ENCODE data around the gene PPM1K. TPM values are rescaled to one million over a fixed set of nuclear protein-coding genes. Genes with fewer than 3 reads are reported as not detected.

PPM1K gene
- polyA plus RNA-seq, 6 donors from 2014 or later, result 136 to 193 (median 169) TPM

GRCh38 chr4:88264336-88264735 lies 20.0 kb downstream of the PPM1K start:
- Mint-ChIP-seq H3K4me1 (peaks cover 0 to 9% (median 4%) of the 10 kb centered on the region in 3 donors), H3K27me3 (no peaks in the 10 kb centered on the region), H3K9me3 (peaks cover 0 to 2% (median 0%) of the 10 kb centered on the region in 7 donors), H3K4me3 (no peak overlapping the region), H3K27ac (no peak overlapping the region), H3K36me3 (peaks cover 7 to 31% of the 10 kb centered on the region in 2 donors)
- no peak for ATAC-seq (ENCODE audit: low read depth in 2 of 2)
- DNase-seq, result no peak

DNA sequence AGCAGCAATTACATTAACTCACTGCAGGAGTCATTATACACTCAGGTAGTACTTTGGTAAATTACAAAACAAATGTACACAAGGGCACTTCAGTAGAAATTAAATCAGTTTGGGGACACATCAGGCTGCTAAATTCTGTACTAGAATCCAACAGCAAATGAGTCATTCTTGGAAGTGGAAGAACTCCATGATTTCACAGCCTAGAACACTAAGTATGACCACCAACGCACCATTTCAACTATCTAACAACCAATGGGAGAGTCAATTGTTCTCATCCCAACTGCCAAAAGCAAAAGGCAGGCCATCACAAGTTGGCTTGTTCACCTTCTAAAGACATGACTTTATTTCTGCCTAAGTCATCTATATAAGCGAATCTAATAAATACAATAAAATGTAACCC lies 26.6 kb downstream of the PPM1K start:
- H3K27me3 Mint-ChIP-seq, result no peaks in the 10 kb centered on the region
- peaks cover 7 to 22% of the 10 kb centered on the region in 2 donors for H3K36me3 Mint-ChIP-seq
- no peak overlapping the region for H3K27ac Mint-ChIP-seq
- no peak for DNase-seq
- H3K4me1 Mint-ChIP-seq, result peaks cover 3 to 13% (median 4%) of the 10 kb centered on the region in 3 donors
- no peak for ATAC-seq (ENCODE audit: low read depth in 2 of 2)
- no peak overlapping the region for H3K4me3 Mint-ChIP-seq
- H3K9me3 Mint-ChIP-seq, result no peaks in the 10 kb centered on the region

GRCh38 chr4:88255111-88255510 lies 29.2 kb downstream of the PPM1K start:
- H3K27me3 Mint-ChIP-seq, result no peaks in the 10 kb centered on the region
- no peak for ATAC-seq (ENCODE audit: low read depth in 2 of 2)
- H3K9me3 Mint-ChIP-seq, result no peaks in the 10 kb centered on the region
- no peak for DNase-seq
- peaks cover 0 to 7% of the 10 kb centered on the region in 2 donors for H3K36me3 Mint-ChIP-seq
- no peak overlapping the region for H3K4me3 Mint-ChIP-seq
- peak overlapping the region in 1 of 6 donors; percentile 49 for H3K27ac Mint-ChIP-seq
- H3K4me1 Mint-ChIP-seq, result peaks cover 3 to 17% (median 4%) of the 10 kb centered on the region in 3 donors

DNA sequence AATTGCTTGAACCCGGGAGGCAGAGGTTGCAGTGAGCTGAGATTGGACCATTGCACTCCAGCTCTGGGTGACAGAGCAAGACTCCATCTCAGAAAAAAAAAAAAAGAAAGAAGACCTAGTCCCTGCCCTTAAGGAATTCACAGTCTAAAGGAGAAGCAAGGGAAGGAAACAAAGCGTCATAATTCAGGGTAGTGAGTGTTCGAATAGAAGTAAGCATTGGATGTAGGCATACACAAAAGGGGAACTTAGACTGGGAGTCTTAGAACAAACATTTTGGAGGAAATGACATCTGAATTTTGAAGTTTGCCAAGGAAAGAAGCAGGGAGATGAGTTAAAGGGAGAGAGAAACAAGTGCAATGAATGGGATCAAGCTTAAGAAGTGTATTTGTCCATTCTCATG lies 32.4 kb downstream of the PPM1K start:
- H3K4me3 Mint-ChIP-seq, result no peak overlapping the region
- no peaks in the 10 kb centered on the region for H3K36me3 Mint-ChIP-seq
- H3K27ac Mint-ChIP-seq, result no peak overlapping the region
- peaks cover 0 to 10% (median 4%) of the 10 kb centered on the region in 3 donors for H3K4me1 Mint-ChIP-seq
- H3K27me3 Mint-ChIP-seq, result no peaks in the 10 kb centered on the region
- H3K9me3 Mint-ChIP-seq, result no peaks in the 10 kb centered on the region
- no peak for DNase-seq
- no peak for ATAC-seq (ENCODE audit: low read depth in 2 of 2)

- ATAC-seq (ENCODE audit: low read depth in 2 of 2) (no peak), DNase-seq (no peak)
- Mint-ChIP-seq H3K4me1 (peaks cover 8 to 15% (median 12%) of the 10 kb centered on the region in 3 donors), H3K4me3 (peak overlapping the region in 1 of 8 donors; percentile 37), H3K27ac (peak overlapping the region in 1 of 6 donors; percentile 52), H3K36me3 (no peaks in the 10 kb centered on the region), H3K27me3 (peaks cover 0 to 6% (median 0%) of the 10 kb centered on the region in 3 donors), H3K9me3 (no peaks in the 10 kb centered on the region)
Observed at GRCh38 chr4:88247148-88247547, 37.2 kb downstream of the PPM1K start.

- peaks cover 8 to 12% (median 10%) of the 10 kb centered on the region in 3 donors for H3K4me1 Mint-ChIP-seq
- H3K36me3 Mint-ChIP-seq, result no peaks in the 10 kb centered on the region
- H3K9me3 Mint-ChIP-seq, result no peaks in the 10 kb centered on the region
- peaks cover 0 to 6% (median 0%) of the 10 kb centered on the region in 3 donors for H3K27me3 Mint-ChIP-seq
- H3K27ac Mint-ChIP-seq, result peak overlapping the region in 1 of 6 donors; percentile 15
- no peak for DNase-seq
- peak overlapping the region in 1 of 8 donors; percentile 37 for H3K4me3 Mint-ChIP-seq
- ATAC-seq (ENCODE audit: low read depth in 2 of 2), result no peak
Observed at GRCh38 chr4:88246600-88246999, 37.8 kb downstream of the PPM1K start.

DNA sequence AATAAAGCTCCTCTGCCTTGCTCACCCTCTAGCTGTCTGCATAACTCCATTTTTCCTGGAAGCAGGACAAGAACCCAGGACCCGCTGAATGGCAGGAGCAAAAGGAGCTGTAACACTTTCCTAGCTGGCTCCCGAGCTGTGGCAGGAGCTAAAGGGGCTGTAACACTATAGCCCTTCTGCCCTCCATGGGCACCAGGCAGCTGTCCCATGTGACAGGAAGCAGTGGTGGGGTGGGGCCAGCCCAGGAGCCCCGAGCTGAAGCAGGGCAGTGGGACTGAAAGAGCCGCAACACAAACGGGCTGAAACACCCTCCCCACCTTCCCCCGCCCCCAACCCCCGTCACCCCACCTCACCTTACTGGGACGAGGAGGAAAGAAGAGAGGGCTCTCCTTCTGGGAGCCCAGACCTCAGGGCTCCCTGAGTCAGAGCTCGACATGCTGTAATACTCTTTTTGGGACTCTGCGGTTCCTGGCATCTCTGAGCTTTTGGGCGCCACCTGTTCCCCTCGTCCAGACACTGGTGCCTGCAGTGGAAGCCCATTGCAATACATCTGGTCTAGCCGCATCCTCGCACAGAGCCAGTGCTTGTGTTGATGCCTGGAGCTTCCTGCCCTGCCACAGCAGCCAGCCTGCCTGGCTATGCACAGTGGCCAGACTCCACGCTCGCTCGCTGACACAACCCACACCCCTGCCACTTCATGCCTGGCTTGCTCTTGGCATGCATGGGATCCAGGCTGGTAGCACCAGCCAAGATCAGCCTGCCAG lies 39.4 kb downstream of the PPM1K start:
- DNase-seq (peak; percentile 33), ATAC-seq (ENCODE audit: low read depth in 2 of 2) (peak; percentile 58 to 86)
- Mint-ChIP-seq H3K36me3 (no peaks in the 10 kb centered on the region), H3K4me1 (peaks cover 8 to 12% (median 10%) of the 10 kb centered on the region in 3 donors), H3K27me3 (peaks cover 0 to 10% (median 0%) of the 10 kb centered on the region in 3 donors), H3K27ac (peak overlapping the region in 3 of 6 donors; percentile 12 to 85 (median 48)), H3K9me3 (no peaks in the 10 kb centered on the region), H3K4me3 (peak overlapping the region; percentile 30 to 87 (median 76))

GRCh38 chr4:88244056-88244455 lies 40.3 kb downstream of the PPM1K start:
- peaks cover 8 to 12% (median 10%) of the 10 kb centered on the region in 3 donors for H3K4me1 Mint-ChIP-seq
- peaks cover 0 to 11% (median 0%) of the 10 kb centered on the region in 3 donors for H3K27me3 Mint-ChIP-seq
- no peak overlapping the region for H3K27ac Mint-ChIP-seq
- H3K4me3 Mint-ChIP-seq, result peak overlapping the region in 1 of 8 donors; percentile 76
- no peaks in the 10 kb centered on the region for H3K9me3 Mint-ChIP-seq
- DNase-seq, result no peak
- H3K36me3 Mint-ChIP-seq, result no peaks in the 10 kb centered on the region
- ATAC-seq (ENCODE audit: low read depth in 2 of 2), result no peak

- no peak for DNase-seq
- peaks cover 8 to 12% (median 10%) of the 10 kb centered on the region in 3 donors for H3K4me1 Mint-ChIP-seq
- H3K4me3 Mint-ChIP-seq, result no peak overlapping the region
- peaks cover 0 to 10% (median 3%) of the 10 kb centered on the region in 7 donors for H3K9me3 Mint-ChIP-seq
- ATAC-seq (ENCODE audit: low read depth in 2 of 2), result no peak
- H3K36me3 Mint-ChIP-seq, result peaks cover 10% of the 10 kb centered on the region in 2 donors
- H3K27ac Mint-ChIP-seq, result no peak overlapping the region
- H3K27me3 Mint-ChIP-seq, result peaks cover 0 to 11% (median 0%) of the 10 kb centered on the region in 3 donors
Observed at GRCh38 chr4:88242144-88242543, 42.2 kb downstream of the PPM1K start.

DNA sequence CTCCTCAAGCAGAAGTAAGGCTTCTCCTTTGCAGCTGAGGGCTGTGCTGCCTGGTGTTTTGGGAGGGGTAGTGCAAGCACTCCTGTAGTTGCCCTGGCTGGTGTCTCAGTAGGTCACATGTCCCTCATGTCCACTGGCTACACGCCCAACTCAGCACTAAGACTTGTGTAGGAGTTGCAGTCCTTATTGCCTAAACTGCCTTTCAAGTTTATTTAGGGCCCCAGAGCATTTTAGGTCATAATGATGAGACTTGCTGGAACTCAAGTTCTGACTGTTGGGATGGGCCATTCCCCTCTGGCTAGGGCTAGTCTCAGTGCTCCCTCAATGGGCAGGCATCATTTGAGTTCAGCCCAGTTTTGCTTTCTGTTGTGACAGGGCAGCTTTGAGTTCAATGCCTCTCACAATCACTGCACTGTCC lies 44.1 kb downstream of the PPM1K start:
- H3K27ac Mint-ChIP-seq, result peak overlapping the region in 1 of 6 donors; percentile 59
- peaks cover 0 to 5% (median 0%) of the 10 kb centered on the region in 3 donors for H3K27me3 Mint-ChIP-seq
- peaks cover 2 to 6% (median 3%) of the 10 kb centered on the region in 3 donors for H3K4me1 Mint-ChIP-seq
- no peak overlapping the region for H3K4me3 Mint-ChIP-seq
- DNase-seq (no peak), ATAC-seq (ENCODE audit: low read depth in 2 of 2) (no peak)
- H3K9me3 Mint-ChIP-seq, result peaks cover 0 to 13% (median 4%) of the 10 kb centered on the region in 7 donors
- peaks cover 10 to 17% of the 10 kb centered on the region in 2 donors for H3K36me3 Mint-ChIP-seq

- H3K4me1 Mint-ChIP-seq, result peaks cover 0 to 5% (median 0%) of the 10 kb centered on the region in 3 donors
- no peaks in the 10 kb centered on the region for H3K36me3 Mint-ChIP-seq
- DNase-seq, result no peak
- peak overlapping the region in 5 of 6 donors; percentile 22 to 89 (median 73) for H3K27ac Mint-ChIP-seq
- no peak for ATAC-seq (ENCODE audit: low read depth in 2 of 2)
- H3K9me3 Mint-ChIP-seq, result peaks cover 0 to 9% (median 8%) of the 10 kb centered on the region in 7 donors
- H3K27me3 Mint-ChIP-seq, result no peaks in the 10 kb centered on the region
- peak overlapping the region in 7 of 8 donors; percentile 12 to 71 (median 53) for H3K4me3 Mint-ChIP-seq
Observed at GRCh38 chr4:88230969-88231771, 53.2 kb downstream of the PPM1K start.

GRCh38 chr4:88230461-88230891 lies 53.9 kb downstream of the PPM1K start:
- no peaks in the 10 kb centered on the region for H3K27me3 Mint-ChIP-seq
- H3K4me1 Mint-ChIP-seq, result peaks cover 0 to 5% (median 0%) of the 10 kb centered on the region in 3 donors
- peak overlapping the region in 2 of 6 donors; percentile 14 to 74 for H3K27ac Mint-ChIP-seq
- H3K36me3 Mint-ChIP-seq, result no peaks in the 10 kb centered on the region
- ATAC-seq (ENCODE audit: low read depth in 2 of 2), result no peak
- peaks cover 0 to 9% (median 8%) of the 10 kb centered on the region in 7 donors for H3K9me3 Mint-ChIP-seq
- H3K4me3 Mint-ChIP-seq, result peak overlapping the region in 2 of 8 donors; percentile 29 to 70
- no peak for DNase-seq

DNA sequence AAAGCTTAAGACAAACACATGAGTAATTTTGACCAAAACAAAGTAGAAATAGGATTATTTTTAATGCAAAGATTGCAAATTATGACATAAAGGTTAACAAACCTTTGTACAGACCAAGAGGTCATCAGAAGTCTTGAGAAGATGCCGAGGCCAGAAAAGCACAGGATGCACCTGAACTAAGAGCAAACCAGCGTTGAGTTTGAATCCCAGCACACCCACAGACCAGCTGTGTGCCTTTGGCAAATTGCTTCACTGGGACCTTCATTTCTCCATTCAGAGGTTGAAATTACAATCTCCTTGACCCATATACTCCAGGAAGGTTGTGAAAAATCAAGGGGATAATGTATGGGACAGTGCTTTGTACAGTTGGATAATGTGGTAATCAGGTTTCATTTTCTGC lies 56.6 kb downstream of the PPM1K start:
- ATAC-seq (ENCODE audit: low read depth in 2 of 2) (no peak), DNase-seq (no peak)
- no peak overlapping the region for H3K4me3 Mint-ChIP-seq
- peaks cover 0 to 5% (median 0%) of the 10 kb centered on the region in 3 donors for H3K4me1 Mint-ChIP-seq
- no peaks in the 10 kb centered on the region for H3K36me3 Mint-ChIP-seq
- no peaks in the 10 kb centered on the region for H3K27me3 Mint-ChIP-seq
- H3K9me3 Mint-ChIP-seq, result peaks cover 0 to 9% (median 8%) of the 10 kb centered on the region in 7 donors
- H3K27ac Mint-ChIP-seq, result no peak overlapping the region

Data from naive B cell (primary cell).